HCT116 (cell line): ENCODE results near the gene TECTA.
A peak's percentile ranks its signal among the peaks of the same experiment; 100 is the strongest.

Experiments used
- EGR1 ChIP-seq: IDR thresholded peaks from 2 replicates; pipeline ENCODE4 v1.6.1; 2012; ENCODE audit warnings: low read depth
- ELF1 ChIP-seq: IDR thresholded peaks from 2 replicates; pipeline ENCODE4 v1.6.1; 2012; ENCODE audit warnings: low read depth, borderline replicate concordance
- EZH2 ChIP-seq: fragments of 200-600 bp; sonication (generic); IDR thresholded peaks from 2 replicates; pipeline ENCODE4 v1.6.1; 2017; ENCODE audit warnings: antibody characterized with exemption, mixed run types
- EZH2phosphoT487 ChIP-seq: fragments of 200-600 bp; IDR thresholded peaks from 2 replicates; pipeline ENCODE4 v1.6.1; 2018; ENCODE audit warnings: antibody characterized with exemption, borderline replicate concordance
- MAX ChIP-seq: IDR thresholded peaks from 2 replicates; pipeline ENCODE4 v1.6.1; 2012
- POLR2A ChIP-seq: IDR thresholded peaks from 2 replicates; pipeline ENCODE4 v1.7.0; 2011; ENCODE audit warnings: borderline replicate concordance; ENCODE audit not compliant: insufficient read depth, insufficient read length; ENCODE audit errors: extremely low read depth
- POLR2AphosphoS5 ChIP-seq: IDR thresholded peaks from 2 replicates; pipeline ENCODE4 v1.6.1; 2011; ENCODE audit warnings: mild to moderate bottlenecking, low read depth, low read length, moderate library complexity
- RAD21 ChIP-seq: IDR thresholded peaks from 2 replicates; pipeline ENCODE4 v1.6.1; 2012; ENCODE audit warnings: low read depth, mild to moderate bottlenecking
- TF ChIP-seq, protein P1 (sequence below), 3 experiments: fragments of 200-600 bp in 1 of 3; sonication (generic) in 1 of 3; IDR thresholded peaks in 2 of 3; conservative IDR thresholded peaks in 1 of 3; 2 replicates each; pipeline ENCODE4 v1.5.1; 2012 to 2017; ENCODE audit warnings: low read depth in 2 of 3, low read length in 2 of 3, antibody characterized with exemption in 1 of 3, borderline replicate concordance in 1 of 3, control low read depth in 1 of 3, mild to moderate bottlenecking in 1 of 3, mixed read lengths in 1 of 3, mixed run types in 1 of 3, moderate library complexity in 1 of 3; ENCODE audit not compliant: insufficient read depth in 1 of 3
- TF ChIP-seq, protein P2 (sequence below): IDR thresholded peaks from 2 replicates; pipeline ENCODE4 v1.6.1; 2012; ENCODE audit warnings: low read depth
- TF ChIP-seq, protein P3 (sequence below): IDR thresholded peaks from 2 replicates; pipeline ENCODE4 v1.6.1; 2012

- TF ChIP-seq, protein P1, sequence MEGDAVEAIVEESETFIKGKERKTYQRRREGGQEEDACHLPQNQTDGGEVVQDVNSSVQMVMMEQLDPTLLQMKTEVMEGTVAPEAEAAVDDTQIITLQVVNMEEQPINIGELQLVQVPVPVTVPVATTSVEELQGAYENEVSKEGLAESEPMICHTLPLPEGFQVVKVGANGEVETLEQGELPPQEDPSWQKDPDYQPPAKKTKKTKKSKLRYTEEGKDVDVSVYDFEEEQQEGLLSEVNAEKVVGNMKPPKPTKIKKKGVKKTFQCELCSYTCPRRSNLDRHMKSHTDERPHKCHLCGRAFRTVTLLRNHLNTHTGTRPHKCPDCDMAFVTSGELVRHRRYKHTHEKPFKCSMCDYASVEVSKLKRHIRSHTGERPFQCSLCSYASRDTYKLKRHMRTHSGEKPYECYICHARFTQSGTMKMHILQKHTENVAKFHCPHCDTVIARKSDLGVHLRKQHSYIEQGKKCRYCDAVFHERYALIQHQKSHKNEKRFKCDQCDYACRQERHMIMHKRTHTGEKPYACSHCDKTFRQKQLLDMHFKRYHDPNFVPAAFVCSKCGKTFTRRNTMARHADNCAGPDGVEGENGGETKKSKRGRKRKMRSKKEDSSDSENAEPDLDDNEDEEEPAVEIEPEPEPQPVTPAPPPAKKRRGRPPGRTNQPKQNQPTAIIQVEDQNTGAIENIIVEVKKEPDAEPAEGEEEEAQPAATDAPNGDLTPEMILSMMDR (IDR thresholded peaks at IDR 0.05 in 2 of 3, conservative IDR thresholded peaks at IDR 0.05 in 1 of 3; ENCODE audit: borderline replicate concordance in 1 of 3, insufficient read depth in 1 of 3, low read depth in 2 of 3, low read length in 2 of 3), result peak in 2 of 3 experiments; percentile 35 to 62; a peak in 3 of 6 replicates
- TF ChIP-seq POLR2A (no peak), EZH2 (no peak), ELF1 (no peak), MAX (no peak), POLR2AphosphoS5 (no peak), RAD21 (no peak), EGR1 (no peak), EZH2phosphoT487 (no peak)
- TF ChIP-seq, protein P2, sequence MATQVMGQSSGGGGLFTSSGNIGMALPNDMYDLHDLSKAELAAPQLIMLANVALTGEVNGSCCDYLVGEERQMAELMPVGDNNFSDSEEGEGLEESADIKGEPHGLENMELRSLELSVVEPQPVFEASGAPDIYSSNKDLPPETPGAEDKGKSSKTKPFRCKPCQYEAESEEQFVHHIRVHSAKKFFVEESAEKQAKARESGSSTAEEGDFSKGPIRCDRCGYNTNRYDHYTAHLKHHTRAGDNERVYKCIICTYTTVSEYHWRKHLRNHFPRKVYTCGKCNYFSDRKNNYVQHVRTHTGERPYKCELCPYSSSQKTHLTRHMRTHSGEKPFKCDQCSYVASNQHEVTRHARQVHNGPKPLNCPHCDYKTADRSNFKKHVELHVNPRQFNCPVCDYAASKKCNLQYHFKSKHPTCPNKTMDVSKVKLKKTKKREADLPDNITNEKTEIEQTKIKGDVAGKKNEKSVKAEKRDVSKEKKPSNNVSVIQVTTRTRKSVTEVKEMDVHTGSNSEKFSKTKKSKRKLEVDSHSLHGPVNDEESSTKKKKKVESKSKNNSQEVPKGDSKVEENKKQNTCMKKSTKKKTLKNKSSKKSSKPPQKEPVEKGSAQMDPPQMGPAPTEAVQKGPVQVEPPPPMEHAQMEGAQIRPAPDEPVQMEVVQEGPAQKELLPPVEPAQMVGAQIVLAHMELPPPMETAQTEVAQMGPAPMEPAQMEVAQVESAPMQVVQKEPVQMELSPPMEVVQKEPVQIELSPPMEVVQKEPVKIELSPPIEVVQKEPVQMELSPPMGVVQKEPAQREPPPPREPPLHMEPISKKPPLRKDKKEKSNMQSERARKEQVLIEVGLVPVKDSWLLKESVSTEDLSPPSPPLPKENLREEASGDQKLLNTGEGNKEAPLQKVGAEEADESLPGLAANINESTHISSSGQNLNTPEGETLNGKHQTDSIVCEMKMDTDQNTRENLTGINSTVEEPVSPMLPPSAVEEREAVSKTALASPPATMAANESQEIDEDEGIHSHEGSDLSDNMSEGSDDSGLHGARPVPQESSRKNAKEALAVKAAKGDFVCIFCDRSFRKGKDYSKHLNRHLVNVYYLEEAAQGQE, result no peak
- TF ChIP-seq, protein P3, sequence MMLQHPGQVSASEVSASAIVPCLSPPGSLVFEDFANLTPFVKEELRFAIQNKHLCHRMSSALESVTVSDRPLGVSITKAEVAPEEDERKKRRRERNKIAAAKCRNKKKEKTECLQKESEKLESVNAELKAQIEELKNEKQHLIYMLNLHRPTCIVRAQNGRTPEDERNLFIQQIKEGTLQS, result no peak
Observed at GRCh38 chr11:121063728-121064127, 37.3 kb upstream of the TECTA start.
